K562 (cell line): ENCODE data around the gene POLR3G. TPM values are rescaled to one million over a fixed set of nuclear protein-coding genes. Genes with fewer than 3 reads are reported as not detected.

Experiments used
- ATAC-seq: fragments of 200-7000 bp; cut with Tn5 transposase; 3 replicates; pipeline ENCODE4 v1.9.1; 2020; ENCODE audit warnings: moderate library complexity
- BruUV-seq: library from RNA; stranded (reverse); fragments of 400-500 nt; replicated peaks from 2 replicates; lab custom pipeline; 2021; lab: Mats Ljungman, UMichigan
- CTCF ChIA-PET: fragments of 300-600 bp; formaldehyde crosslinking; extraction: SDS; loops from one replicate; lab custom pipeline; 2021; ENCODE audit warnings: low intra/inter-chr PET ratio; lab: Yijun Ruan, JAX
- POLR2A ChIA-PET: fragments of 300-600, 350-650 bp; sonication (Branson Sonifier 250); formaldehyde crosslinking; extraction: SDS; loops from one replicate; lab custom pipeline; 2021; ENCODE audit warnings: antibody characterized with exemption, inconsistent platforms; lab: Yijun Ruan, JAX
- DNase-seq, 4 experiments: peaks; one replicate each; pipeline versions ENCODE4 v3.0.0 to v3.0.0-alpha.2; 2011 to 2018; ENCODE audit warnings: low spot score in 3 of 4, mixed read lengths in 3 of 4; ENCODE audit errors: extremely low read depth in 1 of 4
- FAIRE-seq: peaks from 2 replicates; lab custom pipeline; 2011; peaks lifted over from hg19 to GRCh38; lab: Jason Lieb, UNC
- H2AFZ ChIP-seq: 2 replicates; pipeline ENCODE4 v1.6.0; 2011; ENCODE audit warnings: low read depth, low read length, control low read depth, inconsistent platforms
- H3K27ac ChIP-seq: fragments of 200-600 bp; 3 replicates; pipeline ENCODE4 v1.8.0; 2011; ENCODE audit warnings: low read depth, mild to moderate bottlenecking, control low read depth, inconsistent platforms, low read length, moderate library complexity, mixed read lengths; ENCODE audit errors: extremely low read depth
- H3K27me3 ChIP-seq, 2 experiments: fragments of 300-600 bp in 1 of 2; 2 replicates in 1 of 2; 3 replicates in 1 of 2; pipeline versions ENCODE4 v1.6.0 to v1.8.0; 2011; ENCODE audit warnings: inconsistent platforms in 2 of 2, low read length in 2 of 2, mild to moderate bottlenecking in 1 of 2, mixed read lengths in 1 of 2, moderate library complexity in 1 of 2; ENCODE audit not compliant: control insufficient read depth in 2 of 2, insufficient read depth in 2 of 2
- H3K36me3 ChIP-seq: fragments of 300-600 bp; 3 replicates; pipeline ENCODE4 v1.8.0; 2011; ENCODE audit warnings: mild to moderate bottlenecking, low read length, inconsistent platforms; ENCODE audit not compliant: control insufficient read depth, insufficient read depth
- H3K4me1 ChIP-seq, 2 experiments: fragments of 200-600 bp in 1 of 2; replicated peaks in 1 of 2; 2 replicates in 1 of 2; 3 replicates in 1 of 2; pipeline versions ENCODE4 v1.5.1 to v1.8.0; 2011; ENCODE audit warnings: inconsistent platforms in 2 of 2, low read length in 2 of 2, mild to moderate bottlenecking in 1 of 2, mixed read lengths in 1 of 2, moderate library complexity in 1 of 2; ENCODE audit not compliant: control insufficient read depth in 2 of 2, insufficient read depth in 2 of 2
- H3K4me2 ChIP-seq: 2 replicates; pipeline ENCODE4 v1.6.1; 2011; ENCODE audit warnings: low read length, control low read depth, inconsistent platforms, mixed read lengths; ENCODE audit not compliant: insufficient read depth
- H3K4me3 ChIP-seq: fragments of 200-600 bp; sonication (generic), shearing (Covaris generic); 2 replicates; pipeline ENCODE4 v1.5.1; 2016; ENCODE audit warnings: control low read depth, inconsistent platforms
- H3K79me2 ChIP-seq: fragments of 200-600 bp; 3 replicates; pipeline ENCODE4 v1.8.0; 2011; ENCODE audit warnings: low read length, inconsistent platforms; ENCODE audit not compliant: control insufficient read depth, insufficient read depth
- H3K9ac ChIP-seq, 2 experiments: 2 replicates each; pipeline versions ENCODE4 v1.6.0 to v1.6.1; 2011; ENCODE audit warnings: low read depth in 2 of 2, low read length in 2 of 2, control low read depth in 1 of 2, inconsistent platforms in 1 of 2, mild to moderate bottlenecking in 1 of 2, mixed read lengths in 1 of 2; ENCODE audit not compliant: insufficient read depth in 1 of 2
- H3K9me1 ChIP-seq: one replicate; pipeline ENCODE4 v1.6.0; 2011; ENCODE audit warnings: inconsistent platforms, mild to moderate bottlenecking, low read length, moderate library complexity; ENCODE audit not compliant: control insufficient read depth, insufficient read depth
- H3K9me3 ChIP-seq: replicated peaks from 2 replicates; pipeline ENCODE4 v1.5.1; 2011; ENCODE audit warnings: low read depth, low read length, inconsistent platforms; ENCODE audit not compliant: control insufficient read depth, insufficient read depth
- H4K20me1 ChIP-seq: replicated peaks from 2 replicates; pipeline ENCODE4 v1.6.1; 2011; ENCODE audit warnings: low read length, inconsistent platforms, mixed read lengths; ENCODE audit not compliant: control insufficient read depth, insufficient read depth
- C11orf30 ChIP-seq: fragments of 450-650 bp; IDR thresholded peaks from 2 replicates; pipeline ENCODE4 v1.6.1; 2016; ENCODE audit warnings: low read depth, mild to moderate bottlenecking
- CHD1 ChIP-seq: fragments of 200-600 bp; sonication (generic); IDR thresholded peaks from one replicate; pipeline ENCODE4 v1.6.1; 2012; ENCODE audit warnings: mild to moderate bottlenecking, moderate library complexity, low read length, inconsistent platforms
- CHD4 ChIP-seq: fragments of 200-600 bp; sonication (generic); IDR thresholded peaks from 3 replicates; pipeline ENCODE4 v1.6.1; 2012; ENCODE audit warnings: low read depth, mild to moderate bottlenecking, mixed read lengths, low read length, inconsistent platforms; ENCODE audit not compliant: insufficient read depth, insufficient replicate concordance, poor library complexity, severe bottlenecking
- EGR1 ChIP-seq: fragments of 450-650 bp; conservative IDR thresholded peaks from 2 replicates; pipeline ENCODE4 v1.6.1; 2017; ENCODE audit warnings: mild to moderate bottlenecking
- ETS2 ChIP-seq: IDR thresholded peaks from 2 replicates; pipeline ENCODE4 v1.6.1; 2016; ENCODE audit warnings: borderline replicate concordance, missing genetic modification characterization, mild to moderate bottlenecking, moderate library complexity, missing compliant biosample characterization; ENCODE audit not compliant: poor library complexity, severe bottlenecking
- FOXO4 ChIP-seq: fragments of 450-650 bp; formaldehyde crosslinking; IDR thresholded peaks from 2 replicates; pipeline ENCODE4 v1.4.0; 2020; ENCODE audit warnings: mild to moderate bottlenecking, moderate library complexity
- HDAC1 ChIP-seq, 2 experiments: fragments of 450-650 bp; IDR thresholded peaks; 2 replicates each; pipeline ENCODE4 v1.6.1; 2016 to 2017; ENCODE audit warnings: inconsistent platforms in 1 of 2, mild to moderate bottlenecking in 1 of 2, moderate library complexity in 1 of 2
- NFATC3 ChIP-seq: fragments of 450-650 bp; IDR thresholded peaks from 2 replicates; pipeline ENCODE4 v1.6.1; 2017; ENCODE audit warnings: mild to moderate bottlenecking
- POLR2B ChIP-seq: fragments of 450-650 bp; IDR thresholded peaks from 2 replicates; pipeline ENCODE4 v1.6.1; 2018; ENCODE audit warnings: low read depth; ENCODE audit not compliant: partially characterized antibody
- PYGO2 ChIP-seq: fragments of 450-650 bp; IDR thresholded peaks from 2 replicates; pipeline ENCODE4 v1.6.1; 2016; ENCODE audit warnings: mild to moderate bottlenecking, missing genetic modification characterization, moderate library complexity, missing compliant biosample characterization
- SPI1 ChIP-seq: IDR thresholded peaks from 2 replicates; pipeline ENCODE4 v1.6.1; 2011; ENCODE audit warnings: low read depth, low read length, control low read depth, borderline replicate concordance
- SRSF1 ChIP-seq: fragments of 200-400 bp; formaldehyde crosslinking; IDR thresholded peaks from 2 replicates; pipeline ENCODE4 v1.6.1; 2017; ENCODE audit warnings: mild to moderate bottlenecking, low read depth, low read length, moderate library complexity
- SRSF3 ChIP-seq: fragments of 200-400 bp; formaldehyde crosslinking; IDR thresholded peaks from 2 replicates; pipeline ENCODE4 v1.6.1; 2016; ENCODE audit warnings: mild to moderate bottlenecking, low read length, moderate library complexity; ENCODE audit not compliant: insufficient read depth
- STAT6 ChIP-seq: sonication (generic); formaldehyde crosslinking; IDR thresholded peaks from 2 replicates; pipeline ENCODE4 v1.8.1; 2023; ENCODE audit warnings: mild to moderate bottlenecking, missing genetic modification reagents
- ZBTB12 ChIP-seq: fragments of 250-450 bp; sonication (Bioruptor Pico); IDR thresholded peaks from 2 replicates; pipeline ENCODE4 v1.4.0; 2020
- ZNF316 ChIP-seq: fragments of 450-650 bp; IDR thresholded peaks from 2 replicates; pipeline ENCODE4 v1.6.1; 2016
- ZNF764 ChIP-seq: fragments of 250-450 bp; sonication (Bioruptor Pico); IDR thresholded peaks from 2 replicates; pipeline ENCODE4 v1.4.0; 2020; ENCODE audit warnings: low read depth, mild to moderate bottlenecking, moderate library complexity
- ZNF780A ChIP-seq: fragments of 250-450 bp; sonication (Bioruptor Pico); IDR thresholded peaks from 2 replicates; pipeline ENCODE4 v1.5.0; 2021; ENCODE audit warnings: mild to moderate bottlenecking
- WGBS: fragments of 100-300 bp; shearing (Covaris generic); methylation state at CpG from one replicate; pipeline ENCODE4 v1.1.6; 2016; ENCODE audit warnings: low coverage, mixed read lengths; ENCODE audit not compliant: insufficient coverage; ENCODE audit errors: missing lambda C conversion rate; 5-methylcytosine and 5-hydroxymethylcytosine counted together
- in situ Hi-C: fragments of 300-500 bp; cut with MboI; formaldehyde crosslinking; loops from 4 replicates; pipeline ENCODE4 v1.15.0; 2018; ENCODE audit warnings: inconsistent platforms, mixed read lengths
- intact Hi-C: fragments of 100-400 bp; cut with micrococcal nuclease; formaldehyde crosslinking; loops from 2 replicates; pipeline ENCODE4 v1.14.2; 2022
- polyA plus RNA-seq, 8 experiments: library from polyadenylated mRNA; depleted of rRNA in 4 of 8; stranded (reverse) in 5 of 8; unstranded in 3 of 8; fragments of >200 nt; fragmentation: Nextera tagmentation in 2 of 8; fragmentation: Illumina TruSeq in 1 of 8; extraction: Ambion mirVana in 2 of 8; extraction: Trizol in 1 of 8; gene quantifications; 2 replicates each; pipeline versions ENCODE4 v1.2.1 to v1.2.3, GENCODE V29; 2011 to 2014; ENCODE audit warnings: inconsistent platforms in 1 of 8, missing spikeins in 1 of 8
- total RNA-seq, 7 experiments: library from RNA; depleted of rRNA in 6 of 7; stranded (reverse); fragments of >200 nt in 6 of 7; fragmentation: Illumina TruSeq in 2 of 7; extraction: Trizol in 2 of 7; gene quantifications; 2 replicates each; pipeline versions ENCODE4 v1.2.1 to v1.2.3, GENCODE V29; 2011 to 2021; ENCODE audit warnings: low replicate concordance in 1 of 7

POLR3G gene
- total and polyA plus RNA-seq, 9 of the 15 experiments (the other 6 are each of a cell fraction or from before 2014, with no cell fraction given): 39.0 to 111 (median 59.0) TPM

GRCh38 chr5:90476391-90476790 lies 1.7 kb downstream of the POLR3G start:
- Histone ChIP-seq H3K27ac (peak overlapping the region; percentile 39; the same call in 2 of the 3 replicates), H3K4me2 (peak overlapping the region; percentile 96), H4K20me1 (no peaks in the 10 kb centered on the region), H3K36me3 (peaks cover 35% of the 10 kb centered on the region), H3K27me3 (no peaks in the 10 kb centered on the region), H3K9me3 (no peaks in the 10 kb centered on the region), H3K79me2 (peaks cover 84% of the 10 kb centered on the region), H3K9me1 (no peaks in the 10 kb centered on the region), H2AFZ (peak overlapping the region; percentile 7), H3K4me3 (peak overlapping the region; percentile 65), H3K4me1 (peaks cover 16 to 30% of the 10 kb centered on the region in 2 experiments; a peak in 4 of 5 replicates), H3K9ac (peak overlapping the region in 1 of 2 experiments; percentile 86; a peak in 2 of 4 replicates)
- POLR2A ChIA-PET: interaction anchor here (0.7 to 0.9 kb wide), 3 partner anchors 10 to 173 kb away, joined by 3 read pairs; no protein-coding TSS in a partner anchor
- in situ Hi-C loops (no loop called here), intact Hi-C loops (loop anchor here (10.0 kb wide), 1 partner anchor 128 kb away; no protein-coding TSS in a partner anchor)
- DNase-seq (peak in 2 of 4 experiments; percentile 12 to 27), ATAC-seq (peak; percentile 4; the same call in 2 of the 3 replicates), FAIRE-seq (peak; percentile 67)
- 12% methylated on average over 3 of the region's 3 CpGs for WGBS
- CTCF ChIA-PET: no interaction called here
- no TSS peak for BruUV-seq
- no peak for TF ChIP-seq POLR2B
- no peak for TF ChIP-seq NFATC3
- 0 out of 2 replicates have a peak, but pooled peaks have one; percentile 4 for TF ChIP-seq SPI1
- TF ChIP-seq EGR1: no peak
- no peak for TF ChIP-seq SRSF3
- TF ChIP-seq HDAC1 (IDR thresholded peaks at IDR 0.05): no peak
- no peak for TF ChIP-seq ZNF764 (CRISPR knock-in tag)
- no peak for TF ChIP-seq PYGO2 (tag)
- TF ChIP-seq C11orf30: peak; percentile 12; the same call in 1 of the 2 replicates
- no peak for TF ChIP-seq SRSF1
- TF ChIP-seq ZNF316: peak; percentile 6; the same call in 1 of the 2 replicates
- no peak for TF ChIP-seq CHD1
- no peak for TF ChIP-seq ETS2 (tag)
- TF ChIP-seq ZBTB12 (CRISPR knock-in tag): no peak
- TF ChIP-seq STAT6 (CRISPR knock-in tag): no peak
- no peak for TF ChIP-seq FOXO4 (CRISPR knock-in tag)
- TF ChIP-seq CHD4: no peak
- no peak for TF ChIP-seq ZNF780A
